ENCODE results near the gene DGKD.
"Not testable (repeated sequence)": the region's sequence is repeated elsewhere in the genome, so short reads cannot be mapped to it uniquely, and the experiment has no call there.

Gene DGKD

DNA sequence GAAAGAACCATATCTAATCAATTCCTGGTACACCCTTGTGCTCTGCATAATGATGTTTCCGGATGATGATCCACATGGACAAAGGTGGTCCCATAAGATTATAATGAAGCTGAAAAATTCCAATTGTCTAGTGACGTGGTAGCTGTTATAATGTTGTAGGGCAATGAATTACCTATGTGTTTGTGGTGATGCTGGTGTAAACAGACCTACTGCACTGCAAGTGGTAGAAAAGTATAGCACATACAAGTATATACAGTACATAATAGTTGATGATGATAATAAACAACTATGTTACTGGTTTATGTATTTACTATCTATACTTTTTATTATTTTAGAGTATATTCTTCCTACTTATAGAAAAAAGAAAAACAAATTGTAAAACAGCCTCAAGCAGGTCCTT, 8.4 kb downstream of the DGKD start:
- DNase-seq = no peak

DNA sequence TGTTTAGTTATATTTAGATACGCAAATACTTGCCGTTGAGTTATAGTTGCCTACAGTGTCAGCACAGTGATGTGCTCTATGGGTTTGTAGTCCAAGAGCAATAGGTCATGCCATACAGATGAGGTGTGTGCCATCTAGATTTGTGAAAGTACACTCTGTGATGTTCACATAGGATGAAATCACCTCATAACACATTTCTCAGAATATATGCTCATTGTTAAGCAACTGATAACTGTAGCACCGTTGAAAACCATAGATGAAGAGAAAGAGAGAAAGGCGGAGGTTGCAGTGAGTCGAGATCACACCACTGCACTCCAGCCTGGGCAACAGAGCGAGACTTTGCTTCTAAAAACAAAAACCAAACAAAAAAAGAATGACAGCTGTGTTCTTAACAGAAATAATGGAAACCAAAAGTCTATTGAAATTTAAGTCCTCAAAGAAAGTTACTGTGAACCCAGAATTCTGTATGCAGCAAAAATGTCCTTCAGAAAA, 9.5 kb downstream of the DGKD start:
- no peak for DNase-seq

- no peak for DNase-seq
Measured at GRCh38 chr2:233365861-233366520, 11.7 kb downstream of the DGKD start.

DNA sequence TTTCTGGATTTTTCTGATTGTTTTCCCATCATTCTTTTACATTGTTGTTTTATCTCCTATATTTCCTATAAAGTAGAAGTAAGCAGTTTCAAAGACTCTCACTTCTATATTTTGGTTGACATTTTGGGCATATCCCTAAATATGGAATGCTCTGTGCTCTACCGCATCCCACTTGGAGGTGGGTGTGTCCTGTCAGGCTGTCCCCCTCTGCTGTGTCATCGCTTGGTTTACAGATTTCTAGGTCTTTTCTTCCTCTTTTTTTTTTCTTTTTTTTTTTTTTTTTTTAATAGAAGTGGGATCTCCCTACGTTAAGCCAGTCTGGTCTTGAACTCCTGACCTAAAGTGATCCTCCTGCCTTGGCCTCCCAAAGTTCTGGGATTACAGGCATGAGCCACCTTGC, 13.3 kb downstream of the DGKD start:
- no peak for DNase-seq

DNA sequence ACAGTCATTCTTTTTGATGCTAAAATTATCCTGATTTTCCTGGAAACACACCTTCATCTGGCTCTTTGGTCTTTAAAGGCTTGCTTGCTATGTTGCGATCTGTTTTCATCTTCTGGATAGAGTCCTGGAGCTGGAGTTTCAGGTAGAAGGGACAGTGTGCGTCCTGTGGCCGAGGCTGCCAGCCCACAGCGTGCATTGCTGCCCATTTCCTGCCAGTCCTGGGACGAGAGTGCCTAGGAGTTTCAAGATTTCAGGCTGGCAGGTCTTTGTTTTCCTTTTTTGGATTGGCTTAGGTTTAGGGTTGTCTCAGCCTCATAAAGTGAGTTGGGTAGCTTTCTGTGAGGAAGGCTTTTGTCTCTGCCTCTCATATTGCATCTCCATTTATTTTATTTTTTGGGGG, 14.5 kb downstream of the DGKD start:
- no peak for DNase-seq

DNA sequence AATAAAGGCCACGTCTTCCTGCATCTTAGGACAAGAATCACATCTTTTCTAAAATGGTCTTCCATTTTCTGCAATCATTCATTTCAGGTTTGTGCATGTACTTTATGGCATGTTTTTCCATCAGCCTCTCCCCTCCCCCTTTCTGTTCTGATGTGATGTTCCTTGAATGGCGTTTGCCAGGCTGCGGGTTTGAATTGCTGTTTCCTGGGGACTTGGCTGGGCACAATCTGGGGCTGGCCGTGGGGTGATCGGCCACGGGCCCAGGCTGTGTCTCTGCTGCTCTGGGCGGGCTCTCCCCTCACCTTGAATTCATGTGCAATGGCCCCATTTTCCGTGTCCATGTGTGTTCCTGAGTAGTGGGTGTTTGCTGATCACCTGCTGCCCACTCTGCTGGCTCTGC, 15.2 kb downstream of the DGKD start:
- no peak for DNase-seq

GRCh38 chr2:233369897-233370685, 15.8 kb downstream of the DGKD start:
- no peak for DNase-seq

DNA sequence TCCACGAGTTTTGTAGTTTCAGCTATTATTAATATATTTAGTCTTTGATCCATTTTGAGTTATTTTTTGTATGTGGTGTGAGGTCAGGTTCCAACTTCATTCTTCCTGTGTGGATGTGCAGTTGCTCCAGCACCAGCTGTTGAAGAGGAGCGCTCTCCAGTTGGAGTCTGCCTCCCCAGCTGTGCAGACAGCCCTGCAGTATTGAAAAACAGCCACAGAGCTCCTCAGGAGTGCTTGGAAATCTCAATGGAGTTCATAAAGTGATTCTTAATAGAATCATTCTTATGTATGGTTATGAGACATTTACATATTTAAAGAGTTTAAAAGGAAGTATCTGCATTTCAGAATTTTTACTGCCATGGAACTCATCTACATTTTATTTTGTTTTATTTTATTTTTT, 17.3 kb downstream of the DGKD start:
- DNase-seq = no peak

- no peak for DNase-seq
Measured at GRCh38 chr2:233372855-233373254, 18.6 kb downstream of the DGKD start.

- DNase-seq = no peak
Measured at GRCh38 chr2:233373316-233373715, 19.0 kb downstream of the DGKD start.

DNA sequence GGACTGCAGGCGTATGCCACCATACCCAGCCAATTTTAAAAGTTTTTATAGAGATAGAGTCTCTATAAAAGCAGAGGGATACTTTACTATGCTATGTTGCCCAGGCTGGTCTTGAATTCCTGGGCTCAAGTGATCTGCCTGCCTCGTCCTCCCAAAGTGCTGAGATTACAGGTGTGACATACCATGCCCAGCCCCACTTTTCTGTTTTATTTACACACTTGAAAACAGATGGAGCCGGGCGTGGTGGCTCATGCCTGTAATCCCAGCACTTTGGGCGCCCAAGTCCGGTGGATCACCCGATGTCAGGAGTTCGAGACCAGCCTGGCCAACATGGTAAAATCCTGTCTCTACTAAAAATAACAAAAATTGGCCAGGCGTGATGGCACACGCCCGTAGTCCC, 20.5 kb downstream of the DGKD start:
- not testable (repeated sequence) for DNase-seq

- DNase-seq = no peak
Measured at GRCh38 chr2:233375490-233376314, 21.4 kb downstream of the DGKD start.

DNA sequence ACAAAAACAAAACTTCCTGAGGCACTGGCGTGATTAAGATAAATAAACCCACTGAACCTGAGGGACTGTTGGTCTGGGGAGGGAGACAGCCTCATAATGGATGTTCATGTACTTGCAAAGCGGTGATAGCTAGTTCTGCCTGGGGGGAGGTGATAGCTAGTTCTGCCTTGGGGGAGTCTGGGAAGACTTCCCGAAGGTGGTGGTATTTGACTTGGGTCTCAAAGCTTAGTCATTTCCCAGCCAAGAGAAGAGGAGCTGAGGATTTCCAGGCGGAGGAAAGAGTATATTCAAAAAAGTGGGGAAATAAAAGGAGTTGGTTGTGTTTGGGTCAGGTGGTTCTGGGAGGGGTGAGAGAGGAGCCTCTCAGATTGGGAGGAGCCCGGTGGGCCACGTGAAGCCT, 24.7 kb downstream of the DGKD start:
- DNase-seq = no peak

DNA sequence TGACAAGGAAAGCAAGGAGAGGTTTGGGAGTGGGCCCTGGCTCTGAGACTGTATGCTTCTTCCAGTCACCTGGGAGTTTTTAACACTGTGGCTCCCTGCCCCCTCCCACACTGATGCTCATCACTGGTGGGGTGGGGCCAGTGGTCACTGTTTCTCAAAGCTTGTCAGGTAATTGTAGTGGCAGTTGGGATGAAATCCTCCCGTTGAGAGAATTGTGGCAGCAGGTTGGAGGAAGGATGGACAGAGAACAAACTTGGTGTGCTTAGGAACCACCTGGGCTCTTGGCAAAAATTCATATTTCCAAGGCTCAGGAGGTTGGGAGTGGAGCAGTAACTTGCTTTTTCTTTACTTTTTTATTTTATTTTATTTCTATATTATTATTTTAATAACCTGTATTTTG, 25.1 kb downstream of the DGKD start:
- no peak for DNase-seq

GRCh38 chr2:233380132-233380895, 26.0 kb downstream of the DGKD start:
- DNase-seq = no peak

- DNase-seq = no peak
Measured at GRCh38 chr2:233380995-233381637, 26.8 kb downstream of the DGKD start.

DNA sequence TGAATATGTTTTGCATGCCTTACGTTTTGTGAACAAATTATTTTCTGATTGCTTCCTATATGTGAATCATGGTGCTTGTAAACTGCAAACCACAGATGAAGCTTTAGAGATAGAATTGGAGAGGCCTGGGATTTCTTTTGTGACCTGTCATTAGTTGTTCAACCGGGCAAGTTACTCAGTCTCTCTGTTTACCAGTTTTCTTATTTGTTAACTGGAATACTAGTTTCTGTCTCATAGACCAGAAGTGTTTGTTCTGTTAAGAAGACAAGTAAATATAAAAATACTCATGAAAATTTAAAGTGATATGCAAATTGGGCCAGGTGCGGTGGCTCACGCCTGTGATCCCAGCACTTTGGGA, 27.3 kb downstream of the DGKD start:
- DNase-seq = no peak

DNA sequence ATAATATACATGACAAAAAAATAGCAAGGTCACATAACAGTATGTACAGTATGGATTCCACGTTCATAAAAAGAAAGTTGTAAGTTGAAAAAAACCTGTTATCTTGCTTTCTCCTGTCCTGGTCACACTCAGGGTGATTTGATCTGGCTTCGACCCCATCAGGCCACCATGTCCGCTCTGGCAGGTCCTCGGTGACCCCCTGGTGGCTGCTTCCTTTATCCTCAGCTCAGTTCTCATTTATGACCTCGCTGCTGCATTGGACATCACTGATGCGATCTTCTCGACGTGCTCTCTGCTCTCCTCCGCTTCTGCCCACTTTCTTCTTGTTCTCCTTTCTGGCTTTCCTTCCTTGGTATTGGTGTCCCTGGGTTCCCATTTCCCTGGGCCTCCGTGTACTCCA, 29.7 kb downstream of the DGKD start:
- DNase-seq = no peak

GRCh38 chr2:233384811-233385488, 30.7 kb downstream of the DGKD start:
- no peak for DNase-seq

DNA sequence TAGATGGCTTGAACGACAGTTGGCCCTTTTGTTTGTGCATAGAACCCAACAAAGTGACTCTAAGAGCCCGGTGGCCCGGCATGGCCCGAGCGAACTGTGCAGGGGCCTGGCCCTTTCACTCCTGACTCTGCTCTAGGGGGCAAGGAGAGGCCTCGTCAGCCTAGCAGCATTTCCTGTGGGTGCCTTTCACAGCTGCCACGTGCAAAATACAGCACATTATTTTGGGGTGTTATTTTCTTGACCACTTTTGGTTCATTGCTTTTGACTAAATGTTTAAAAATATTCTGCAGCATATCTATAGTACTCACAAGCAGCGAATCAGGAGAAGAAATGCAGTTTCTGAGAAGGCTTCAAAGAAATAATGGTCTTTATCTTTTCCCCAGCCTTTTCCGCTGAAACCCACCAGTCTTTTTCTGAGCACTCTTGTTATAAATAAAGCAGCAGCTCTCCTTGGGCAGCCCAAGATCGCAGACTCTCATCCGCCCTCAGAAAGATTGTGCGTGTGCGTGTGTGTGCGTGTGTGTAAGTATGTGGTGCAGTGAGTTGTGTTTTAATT, 31.3 kb downstream of the DGKD start:
- no peak for DNase-seq

DNA sequence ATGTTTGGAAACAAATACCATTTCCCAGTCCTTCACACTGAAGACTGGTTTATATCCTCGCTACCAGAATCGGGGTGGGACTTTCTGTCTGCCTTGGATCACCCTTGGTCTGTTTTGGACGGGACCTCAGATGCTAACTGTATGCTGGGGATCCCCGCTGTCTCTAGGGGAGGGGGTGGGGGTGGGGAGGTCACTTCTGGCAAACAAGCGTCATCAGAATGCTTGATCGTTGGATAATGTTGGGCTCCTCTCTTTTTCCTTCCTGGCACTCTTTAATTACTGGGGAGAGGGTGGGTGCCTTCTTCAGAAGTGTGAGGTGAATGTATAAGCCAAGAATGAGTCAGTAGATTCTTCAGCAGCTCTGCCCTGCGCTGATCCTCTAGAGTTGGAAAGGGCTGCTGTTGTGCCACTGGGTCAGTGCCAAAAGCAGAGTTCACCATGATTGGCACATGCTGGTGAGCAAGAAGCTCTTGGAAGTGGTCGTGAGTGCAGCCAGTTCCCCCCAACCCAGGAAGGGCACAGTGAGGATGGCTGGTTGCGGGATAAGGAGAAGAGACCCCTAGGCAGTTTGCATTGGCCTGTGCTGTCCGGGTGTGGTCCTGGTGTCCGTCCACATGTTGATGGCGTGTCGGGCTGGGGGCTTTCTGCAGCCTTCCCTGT, 32.2 kb downstream of the DGKD start:
- DNase-seq = no peak

All from NCI-H1105 (cell line).